MM.1S (cell line): ENCODE measurements around the gene ZNF225.

Experiments used
- DNase-seq: peaks from one replicate; pipeline ENCODE4 v3.0.0-alpha.2; 2015
- H2AFZ ChIP-seq: fragments of 300-600 bp; sonication (generic); 2 replicates; pipeline ENCODE4 v1.6.0; 2016; ENCODE audit warnings: antibody characterized with exemption, low read length
- H3F3A ChIP-seq: fragments of 300-600 bp; sonication (generic); 2 replicates; pipeline ENCODE4 v1.6.1; 2016; ENCODE audit warnings: mild to moderate bottlenecking, antibody characterized with exemption, low read length, moderate library complexity, mixed read lengths; ENCODE audit not compliant: insufficient read depth
- H3K27ac ChIP-seq: fragments of 300-600 bp; sonication (generic); 2 replicates; pipeline ENCODE4 v1.5.1; 2016; ENCODE audit warnings: mild to moderate bottlenecking, low read length
- H3K27me3 ChIP-seq: fragments of 300-600 bp; sonication (generic); replicated peaks from 2 replicates; pipeline ENCODE4 v1.6.0; 2016; ENCODE audit warnings: low read length; ENCODE audit not compliant: insufficient read depth
- H3K36me3 ChIP-seq: fragments of 300-600 bp; sonication (generic); replicated peaks from 2 replicates; pipeline ENCODE4 v1.6.1; 2016; ENCODE audit warnings: mild to moderate bottlenecking, low read length, mixed read lengths; ENCODE audit not compliant: insufficient read depth
- H3K4me1 ChIP-seq: fragments of 300-600 bp; sonication (generic); 2 replicates; pipeline ENCODE4 v1.6.1; 2016; ENCODE audit warnings: low read length, mixed read lengths
- H3K4me2 ChIP-seq: fragments of 300-600 bp; sonication (generic); 2 replicates; pipeline ENCODE4 v1.6.0; 2016; ENCODE audit warnings: low read depth, low read length
- H3K4me3 ChIP-seq: fragments of 300-600 bp; sonication (generic); 2 replicates; pipeline ENCODE4 v1.5.1; 2016; ENCODE audit warnings: low read length, mixed read lengths
- H3K79me2 ChIP-seq: fragments of 300-600 bp; sonication (generic); 2 replicates; pipeline ENCODE4 v1.6.1; 2016; ENCODE audit warnings: mixed run types, low read length, mixed read lengths
- H3K9ac ChIP-seq: fragments of 300-600 bp; sonication (generic); 2 replicates; pipeline ENCODE4 v1.6.1; 2016; ENCODE audit warnings: low read length, mixed read lengths
- H3K9me2 ChIP-seq: fragments of 300-600 bp; sonication (generic); replicated peaks from 2 replicates; pipeline ENCODE4 v1.6.1; 2016; ENCODE audit warnings: mild to moderate bottlenecking, low read length, mixed read lengths; ENCODE audit not compliant: insufficient read depth
- H3K9me3 ChIP-seq: fragments of 300-600 bp; sonication (generic); replicated peaks from 2 replicates; pipeline ENCODE4 v1.6.1; 2016; ENCODE audit warnings: mild to moderate bottlenecking, low read length, mixed read lengths; ENCODE audit not compliant: insufficient read depth
- H4K20me1 ChIP-seq: fragments of 300-600 bp; sonication (generic); 2 replicates; pipeline ENCODE4 v1.6.1; 2016; ENCODE audit warnings: mild to moderate bottlenecking, low read length, moderate library complexity, mixed read lengths; ENCODE audit not compliant: insufficient read depth
- EZH2 ChIP-seq: fragments of 300-600 bp; sonication (generic); optimal IDR thresholded peaks from 2 replicates; pipeline ENCODE3; 2017; ENCODE audit warnings: low read depth, mild to moderate bottlenecking, antibody characterized with exemption, low read length, mixed read lengths
- EZH2phosphoT487 ChIP-seq: fragments of 300-600 bp; sonication (generic); IDR thresholded peaks from 2 replicates; pipeline ENCODE4 v1.6.1; 2018; ENCODE audit warnings: antibody characterized with exemption, low read length
- TF ChIP-seq, protein P1 (sequence below): fragments of 300-600 bp; sonication (generic); IDR thresholded peaks from 2 replicates; pipeline ENCODE4 v1.5.1; 2016; ENCODE audit warnings: antibody characterized with exemption, low read length, mixed read lengths

Gene ZNF225

GRCh38 chr19:44109458-44109857 is 3.7 kb upstream of the ZNF225 start:
- no peak overlapping the region for H3K4me3 ChIP-seq
- no peaks in the 10 kb centered on the region for H3K79me2 ChIP-seq
- 0 out of 2 replicates have a peak, but pooled peaks cover 3% of the 10 kb centered on the region for H3K4me1 ChIP-seq
- DNase-seq, result no peak
- no peaks in the 10 kb centered on the region for H4K20me1 ChIP-seq
- H3K36me3 ChIP-seq, result peaks cover 6% of the 10 kb centered on the region; the same call in 1 of the 2 replicates
- no peaks in the 10 kb centered on the region for H3K9me3 ChIP-seq
- H3K9ac ChIP-seq, result no peak overlapping the region
- H2AFZ ChIP-seq, result no peak overlapping the region
- no peaks in the 10 kb centered on the region for H3F3A ChIP-seq
- TF ChIP-seq, protein P1, sequence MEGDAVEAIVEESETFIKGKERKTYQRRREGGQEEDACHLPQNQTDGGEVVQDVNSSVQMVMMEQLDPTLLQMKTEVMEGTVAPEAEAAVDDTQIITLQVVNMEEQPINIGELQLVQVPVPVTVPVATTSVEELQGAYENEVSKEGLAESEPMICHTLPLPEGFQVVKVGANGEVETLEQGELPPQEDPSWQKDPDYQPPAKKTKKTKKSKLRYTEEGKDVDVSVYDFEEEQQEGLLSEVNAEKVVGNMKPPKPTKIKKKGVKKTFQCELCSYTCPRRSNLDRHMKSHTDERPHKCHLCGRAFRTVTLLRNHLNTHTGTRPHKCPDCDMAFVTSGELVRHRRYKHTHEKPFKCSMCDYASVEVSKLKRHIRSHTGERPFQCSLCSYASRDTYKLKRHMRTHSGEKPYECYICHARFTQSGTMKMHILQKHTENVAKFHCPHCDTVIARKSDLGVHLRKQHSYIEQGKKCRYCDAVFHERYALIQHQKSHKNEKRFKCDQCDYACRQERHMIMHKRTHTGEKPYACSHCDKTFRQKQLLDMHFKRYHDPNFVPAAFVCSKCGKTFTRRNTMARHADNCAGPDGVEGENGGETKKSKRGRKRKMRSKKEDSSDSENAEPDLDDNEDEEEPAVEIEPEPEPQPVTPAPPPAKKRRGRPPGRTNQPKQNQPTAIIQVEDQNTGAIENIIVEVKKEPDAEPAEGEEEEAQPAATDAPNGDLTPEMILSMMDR, result no peak
- TF ChIP-seq EZH2phosphoT487, result no peak
- H3K27ac ChIP-seq, result no peak overlapping the region
- no peaks in the 10 kb centered on the region for H3K9me2 ChIP-seq
- no peak overlapping the region for H3K4me2 ChIP-seq
- no peaks in the 10 kb centered on the region for H3K27me3 ChIP-seq

- TF ChIP-seq EZH2phosphoT487 (no peak), EZH2 (no peak)
- TF ChIP-seq, protein P1, result no peak
- Histone ChIP-seq H4K20me1 (no peaks in the 10 kb centered on the region), H3K27ac (no peak overlapping the region), H3F3A (no peaks in the 10 kb centered on the region), H3K36me3 (no peaks in the 10 kb centered on the region; the same call in 1 of the 2 replicates), H3K4me3 (no peak overlapping the region), H3K9ac (no peak overlapping the region), H2AFZ (no peak overlapping the region), H3K9me3 (no peaks in the 10 kb centered on the region), H3K9me2 (no peaks in the 10 kb centered on the region), H3K79me2 (no peaks in the 10 kb centered on the region), H3K4me2 (no peak overlapping the region), H3K27me3 (no peaks in the 10 kb centered on the region), H3K4me1 (0 out of 2 replicates have a peak, but pooled peaks cover 3% of the 10 kb centered on the region)
- no peak for DNase-seq
Measured at GRCh38 chr19:44111910-44112463, 1.2 kb upstream of the ZNF225 start.

GRCh38 chr19:44112802-44113137 is 429 bp upstream of the ZNF225 start:
- Histone ChIP-seq H4K20me1 (no peaks in the 10 kb centered on the region), H3K27me3 (no peaks in the 10 kb centered on the region), H3K79me2 (no peaks in the 10 kb centered on the region), H3K9me3 (no peaks in the 10 kb centered on the region), H3K27ac (no peak overlapping the region), H3K4me1 (0 out of 2 replicates have a peak, but pooled peaks cover 3% of the 10 kb centered on the region), H3K9ac (no peak overlapping the region), H3K4me2 (peak overlapping the region; percentile 98), H3K4me3 (peak overlapping the region; percentile 87), H3K36me3 (no peaks in the 10 kb centered on the region), H3F3A (no peaks in the 10 kb centered on the region), H3K9me2 (no peaks in the 10 kb centered on the region), H2AFZ (peak overlapping the region; percentile 98)
- TF ChIP-seq EZH2, result no peak
- TF ChIP-seq, protein P1, result no peak
- no peak for TF ChIP-seq EZH2phosphoT487
- no peak for DNase-seq
